PC-3 (cell line): ENCODE measurements around the gene R3HCC1L. TPM values are rescaled to one million over a fixed set of nuclear protein-coding genes. Genes with fewer than 3 reads are reported as not detected.

Experiments
- ATAC-seq: fragments of 200-7000 bp; cut with Tn5 transposase; 2 replicates; pipeline ENCODE4 v1.9.1; 2020; ENCODE audit warnings: mild to moderate bottlenecking, moderate library complexity
- BruUV-seq: library from RNA; stranded (reverse); fragments of 400-500 nt; replicated peaks from 2 replicates; lab custom pipeline; 2021; lab: Mats Ljungman, UMichigan
- CTCF ChIA-PET: fragments of 300-600 bp; sonication (Branson Sonifier 250); formaldehyde crosslinking; loops from one replicate; lab custom pipeline; 2022; ENCODE audit warnings: antibody characterized with exemption; lab: Charles Lee
- POLR2A ChIA-PET: fragments of 300-600 bp; sonication (Branson Sonifier 250); formaldehyde crosslinking; loops from one replicate; lab custom pipeline; 2022; ENCODE audit warnings: antibody characterized with exemption; ENCODE audit not compliant: unreplicated experiment; lab: Charles Lee
- DNase-seq: peaks from one replicate; pipeline ENCODE4 v3.0.0-alpha.2; 2015
- H2AFZ ChIP-seq: fragments of 300-600 bp; sonication (generic); 2 replicates; pipeline ENCODE4 v1.6.0; 2016; ENCODE audit warnings: antibody characterized with exemption, low read length
- H3F3A ChIP-seq: fragments of 300-600 bp; sonication (generic); one replicate; pipeline ENCODE4 v1.6.0; 2017; ENCODE audit warnings: antibody characterized with exemption, low read length, control low read depth, mild to moderate bottlenecking; ENCODE audit not compliant: unreplicated experiment
- H3K27ac ChIP-seq: fragments of 300-600 bp; sonication (generic); 2 replicates; pipeline ENCODE4 v1.5.1; 2016; ENCODE audit warnings: mild to moderate bottlenecking, low read length
- H3K27me3 ChIP-seq: fragments of 300-600 bp; sonication (generic); 2 replicates; pipeline ENCODE4 v1.6.1; 2016; ENCODE audit warnings: low read length, mixed read lengths
- H3K36me3 ChIP-seq: fragments of 300-600 bp; sonication (generic); 2 replicates; pipeline ENCODE4 v1.6.1; 2016; ENCODE audit warnings: low read depth, mixed run types, low read length, mixed read lengths
- H3K4me1 ChIP-seq: fragments of 300-600 bp; sonication (generic); 2 replicates; pipeline ENCODE4 v1.5.1; 2016; ENCODE audit warnings: low read length; ENCODE audit not compliant: insufficient read depth
- H3K4me2 ChIP-seq: fragments of 300-600 bp; sonication (generic); 2 replicates; pipeline ENCODE4 v1.6.0; 2016; ENCODE audit warnings: low read length
- H3K4me3 ChIP-seq: fragments of 300-600 bp; sonication (generic); 2 replicates; pipeline ENCODE4 v1.5.1; 2016; ENCODE audit warnings: mild to moderate bottlenecking, low read length, mixed read lengths
- H3K79me2 ChIP-seq: fragments of 300-600 bp; sonication (generic); 2 replicates; pipeline ENCODE4 v1.6.1; 2017; ENCODE audit warnings: low read length, mixed read lengths
- H3K9ac ChIP-seq: fragments of 300-600 bp; sonication (generic); 2 replicates; pipeline ENCODE4 v1.6.0; 2016; ENCODE audit warnings: mild to moderate bottlenecking, low read length
- H3K9me2 ChIP-seq: fragments of 300-600 bp; sonication (generic); replicated peaks from 2 replicates; pipeline ENCODE4 v1.6.1; 2016; ENCODE audit warnings: mixed run types, low read length, mixed read lengths
- H3K9me3 ChIP-seq: fragments of 300-600 bp; sonication (generic); 2 replicates; pipeline ENCODE4 v1.6.1; 2016; ENCODE audit warnings: low read length, mixed read lengths
- H4K20me1 ChIP-seq: fragments of 300-600 bp; sonication (generic); 2 replicates; pipeline ENCODE4 v1.6.1; 2016; ENCODE audit warnings: low read length, mixed read lengths
- EZH2 ChIP-seq: fragments of 300-600 bp; sonication (generic); IDR thresholded peaks from one replicate; pipeline ENCODE4 v1.6.1; 2017; ENCODE audit warnings: antibody characterized with exemption, mild to moderate bottlenecking, low read length; ENCODE audit not compliant: unreplicated experiment
- EZH2phosphoT487 ChIP-seq: fragments of 300-600 bp; sonication (generic); IDR thresholded peaks from 2 replicates; pipeline ENCODE4 v1.6.1; 2018; ENCODE audit warnings: mild to moderate bottlenecking, antibody characterized with exemption, low read length, borderline replicate concordance
- intact Hi-C: fragments of 100-400 bp; cut with micrococcal nuclease; formaldehyde crosslinking; loops from 2 replicates; pipeline ENCODE4 v1.9.0; 2023
- total RNA-seq: library from RNA; depleted of rRNA; stranded (reverse); fragments of >200 nt; gene quantifications from 2 replicates; pipeline ENCODE4 v1.2.3, GENCODE V29; 2014
- TF ChIP-seq, protein P1 (sequence below): fragments of 300-600 bp; sonication (generic); conservative IDR thresholded peaks from 2 replicates; pipeline ENCODE4 v1.5.1; 2017; ENCODE audit warnings: antibody characterized with exemption, low read depth, mild to moderate bottlenecking, low read length

The R3HCC1L gene
- total RNA-seq, 1 experiment from 2014 or later: 15.3 TPM

GRCh38 chr10:98217801-98218200 is 83.3 kb downstream of the R3HCC1L start:
- DNase-seq: no peak
- Histone ChIP-seq H3K4me3 (no peak overlapping the region), H3K27me3 (no peaks in the 10 kb centered on the region), H3K4me1 (no peaks in the 10 kb centered on the region), H3K9me3 (no peaks in the 10 kb centered on the region), H3K9me2 (no peaks in the 10 kb centered on the region), H3F3A (no peaks in the 10 kb centered on the region), H3K4me2 (no peak overlapping the region), H3K27ac (no peak overlapping the region), H4K20me1 (no peaks in the 10 kb centered on the region), H3K36me3 (no peaks in the 10 kb centered on the region), H3K79me2 (peaks cover 17% of the 10 kb centered on the region; the same call in 1 of the 2 replicates), H2AFZ (no peak overlapping the region), H3K9ac (no peak overlapping the region)
- no TSS peak for BruUV-seq
- TF ChIP-seq EZH2phosphoT487 (no peak), EZH2 (no peak)
- ChIA-PET CTCF (no interaction called here), POLR2A (no interaction called here)
- ATAC-seq: no peak
- intact Hi-C loops: no loop called here

GRCh38 chr10:98223874-98224273 is 89.4 kb downstream of the R3HCC1L start:
- Histone ChIP-seq H3K79me2 (peaks cover 17% of the 10 kb centered on the region), H3K9me2 (no peaks in the 10 kb centered on the region), H3K4me1 (no peaks in the 10 kb centered on the region; the same call in 1 of the 2 replicates), H3K4me3 (no peak overlapping the region), H3K27ac (no peak overlapping the region), H3K27me3 (no peaks in the 10 kb centered on the region), H2AFZ (no peak overlapping the region), H3K4me2 (no peak overlapping the region), H4K20me1 (no peaks in the 10 kb centered on the region), H3K9me3 (no peaks in the 10 kb centered on the region), H3K9ac (no peak overlapping the region), H3F3A (no peaks in the 10 kb centered on the region), H3K36me3 (no peaks in the 10 kb centered on the region; the same call in 1 of the 2 replicates)
- BruUV-seq: no TSS peak
- TF ChIP-seq EZH2: no peak
- no peak for TF ChIP-seq EZH2phosphoT487
- TF ChIP-seq, protein P1, sequence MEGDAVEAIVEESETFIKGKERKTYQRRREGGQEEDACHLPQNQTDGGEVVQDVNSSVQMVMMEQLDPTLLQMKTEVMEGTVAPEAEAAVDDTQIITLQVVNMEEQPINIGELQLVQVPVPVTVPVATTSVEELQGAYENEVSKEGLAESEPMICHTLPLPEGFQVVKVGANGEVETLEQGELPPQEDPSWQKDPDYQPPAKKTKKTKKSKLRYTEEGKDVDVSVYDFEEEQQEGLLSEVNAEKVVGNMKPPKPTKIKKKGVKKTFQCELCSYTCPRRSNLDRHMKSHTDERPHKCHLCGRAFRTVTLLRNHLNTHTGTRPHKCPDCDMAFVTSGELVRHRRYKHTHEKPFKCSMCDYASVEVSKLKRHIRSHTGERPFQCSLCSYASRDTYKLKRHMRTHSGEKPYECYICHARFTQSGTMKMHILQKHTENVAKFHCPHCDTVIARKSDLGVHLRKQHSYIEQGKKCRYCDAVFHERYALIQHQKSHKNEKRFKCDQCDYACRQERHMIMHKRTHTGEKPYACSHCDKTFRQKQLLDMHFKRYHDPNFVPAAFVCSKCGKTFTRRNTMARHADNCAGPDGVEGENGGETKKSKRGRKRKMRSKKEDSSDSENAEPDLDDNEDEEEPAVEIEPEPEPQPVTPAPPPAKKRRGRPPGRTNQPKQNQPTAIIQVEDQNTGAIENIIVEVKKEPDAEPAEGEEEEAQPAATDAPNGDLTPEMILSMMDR: no peak
- POLR2A ChIA-PET: no interaction called here
- ATAC-seq: no peak
- DNase-seq: no peak
- CTCF ChIA-PET: no interaction called here
- intact Hi-C loops: no loop called here

GRCh38 chr10:98224509-98224908 is 90.1 kb downstream of the R3HCC1L start:
- no peak; the same call in none of the 2 replicates for ATAC-seq
- Histone ChIP-seq H3K27me3 (no peaks in the 10 kb centered on the region), H3K79me2 (peaks cover 11% of the 10 kb centered on the region), H3K9ac (no peak overlapping the region), H3K9me3 (no peaks in the 10 kb centered on the region), H3K36me3 (no peaks in the 10 kb centered on the region; the same call in 1 of the 2 replicates), H3K4me1 (no peaks in the 10 kb centered on the region; the same call in 1 of the 2 replicates), H3K9me2 (no peaks in the 10 kb centered on the region), H2AFZ (no peak overlapping the region), H3K4me2 (no peak overlapping the region), H3K27ac (no peak overlapping the region), H3F3A (no peaks in the 10 kb centered on the region), H4K20me1 (no peaks in the 10 kb centered on the region), H3K4me3 (no peak overlapping the region)
- CTCF ChIA-PET: interaction anchor here (0.6 kb wide), 1 partner anchor 17 kb away, joined by 3 read pairs; no protein-coding TSS in a partner anchor
- POLR2A ChIA-PET: no interaction called here
- TF ChIP-seq, protein P1: no peak
- TF ChIP-seq EZH2: no peak
- TF ChIP-seq EZH2phosphoT487: no peak
- DNase-seq: peak; percentile 18
- BruUV-seq: no TSS peak
- intact Hi-C loops: no loop called here
